ENCODE measurements around the gene FBXO28.

FBXO28 gene

GRCh38 chr1:224067621-224068457, 46.1 kb upstream of the FBXO28 start:
- Histone ChIP-seq H3K4me3 (ENCODE audit: low read depth, low read length) (no peak overlapping the region), H4K91ac (ENCODE audit: low read depth, low read length) (no peak overlapping the region), H3K9me3 (ENCODE audit: insufficient read depth, low read depth, low read length) (no peaks in the 10 kb centered on the region), H3K79me1 (ENCODE audit: low read length) (no peaks in the 10 kb centered on the region), H3K79me2 (ENCODE audit: control insufficient read depth, insufficient read depth, low read length, poor library complexity) (no peaks in the 10 kb centered on the region), H2AFZ (ENCODE audit: insufficient read depth, low read length, poor library complexity) (no peak overlapping the region), H3K23ac (ENCODE audit: low read length) (no peak overlapping the region), H4K8ac (ENCODE audit: low read depth, low read length) (no peak overlapping the region), H4K12ac (ENCODE audit: low read depth, low read length) (no peak overlapping the region), H3K18ac (ENCODE audit: low read length) (no peak overlapping the region), H3K4ac (ENCODE audit: low read depth, low read length) (no peak overlapping the region), H3K4me1 (ENCODE audit: control insufficient read depth in 1 of 2, insufficient read depth in 2 of 2, low read length in 2 of 2) (no peaks in the 10 kb centered on the region), H2BK12ac (ENCODE audit: low read length) (no peak overlapping the region), H3K27me3 (ENCODE audit: insufficient read depth, low read length) (no peaks in the 10 kb centered on the region), H2AK5ac (ENCODE audit: low read length) (no peak overlapping the region), H3K4me2 (ENCODE audit: low read length) (no peak overlapping the region), H3K36me3 (ENCODE audit: control insufficient read depth in 1 of 2, insufficient read depth in 2 of 2, low read length in 2 of 2) (no peaks in the 10 kb centered on the region), H2BK120ac (ENCODE audit: insufficient read depth, low read length, poor library complexity) (no peak overlapping the region), H3K9ac (ENCODE audit: low read length) (no peak overlapping the region), H2BK5ac (ENCODE audit: low read depth, low read length, poor library complexity) (no peak overlapping the region), H3K27ac (ENCODE audit: low read depth, low read length) (no peak overlapping the region), H3K14ac (ENCODE audit: low read length) (no peak overlapping the region)
- DNase-seq: no peak
- no CpG with 5 or more reads among the region's 3 CpGs for WGBS (ENCODE audit: extremely low coverage, insufficient coverage, insufficient read length)

- no CpG with 5 or more reads among the region's 4 CpGs for WGBS (ENCODE audit: extremely low coverage, insufficient coverage, insufficient read length)
- H3K4me3 ChIP-seq (ENCODE audit: low read depth, low read length): no peak overlapping the region
- H2BK120ac ChIP-seq (ENCODE audit: insufficient read depth, low read length, poor library complexity): no peak overlapping the region
- no peaks in the 10 kb centered on the region for H3K79me2 ChIP-seq (ENCODE audit: control insufficient read depth, insufficient read depth, low read length, poor library complexity)
- H4K8ac ChIP-seq (ENCODE audit: low read depth, low read length): no peak overlapping the region
- no peak overlapping the region for H2AFZ ChIP-seq (ENCODE audit: insufficient read depth, low read length, poor library complexity)
- H3K36me3 ChIP-seq (ENCODE audit: control insufficient read depth in 1 of 2, insufficient read depth in 2 of 2, low read length in 2 of 2): no peaks in the 10 kb centered on the region
- no peak overlapping the region for H4K12ac ChIP-seq (ENCODE audit: low read depth, low read length)
- H2BK12ac ChIP-seq (ENCODE audit: low read length): no peak overlapping the region
- no peak overlapping the region for H3K14ac ChIP-seq (ENCODE audit: low read length)
- H3K9ac ChIP-seq (ENCODE audit: low read length): no peak overlapping the region
- H3K4me2 ChIP-seq (ENCODE audit: low read length): no peak overlapping the region
- H3K4ac ChIP-seq (ENCODE audit: low read depth, low read length): no peak overlapping the region
- no peak overlapping the region for H3K27ac ChIP-seq (ENCODE audit: low read depth, low read length)
- H3K18ac ChIP-seq (ENCODE audit: low read length): no peak overlapping the region
- H4K91ac ChIP-seq (ENCODE audit: low read depth, low read length): no peak overlapping the region
- no peaks in the 10 kb centered on the region for H3K79me1 ChIP-seq (ENCODE audit: low read length)
- H3K4me1 ChIP-seq (ENCODE audit: control insufficient read depth in 1 of 2, insufficient read depth in 2 of 2, low read length in 2 of 2): no peaks in the 10 kb centered on the region
- H3K27me3 ChIP-seq (ENCODE audit: insufficient read depth, low read length): no peaks in the 10 kb centered on the region
- no peak for DNase-seq
- no peak overlapping the region for H2BK5ac ChIP-seq (ENCODE audit: low read depth, low read length, poor library complexity)
- H3K9me3 ChIP-seq (ENCODE audit: insufficient read depth, low read depth, low read length): no peaks in the 10 kb centered on the region
- H2AK5ac ChIP-seq (ENCODE audit: low read length): no peak overlapping the region
- H3K23ac ChIP-seq (ENCODE audit: low read length): no peak overlapping the region
These were observed 45.3 kb upstream of the FBXO28 start for GRCh38 chr1:224068458-224069072.

DNA sequence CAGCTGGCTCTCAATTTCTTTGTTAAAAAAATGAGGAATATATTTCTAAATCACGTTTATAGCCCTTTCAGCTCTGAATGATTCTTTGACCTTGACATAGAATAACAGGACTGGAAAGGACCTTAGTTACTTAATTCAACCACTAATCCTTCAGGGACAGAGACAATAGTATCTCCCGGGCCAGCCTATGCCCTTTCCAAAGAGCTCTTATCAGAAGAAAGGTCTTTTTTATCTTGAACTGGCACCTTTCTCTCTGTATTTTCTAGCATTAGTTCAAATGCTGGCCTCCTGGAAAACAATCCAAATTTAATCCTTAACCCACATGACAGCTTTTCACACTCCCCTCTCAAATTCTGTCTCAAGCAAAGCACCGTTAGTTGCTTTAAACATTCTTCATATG, 44.8 kb upstream of the FBXO28 start:
- no CpG with 5 or more reads among the region's 3 CpGs for WGBS (ENCODE audit: extremely low coverage, insufficient coverage, insufficient read length)
- H3K4me1 ChIP-seq (ENCODE audit: control insufficient read depth in 1 of 2, insufficient read depth in 2 of 2, low read length in 2 of 2): no peaks in the 10 kb centered on the region
- H4K8ac ChIP-seq (ENCODE audit: low read depth, low read length): no peak overlapping the region
- H4K91ac ChIP-seq (ENCODE audit: low read depth, low read length): no peak overlapping the region
- peaks cover 2% of the 10 kb centered on the region for H3K9me3 ChIP-seq (ENCODE audit: insufficient read depth, low read depth, low read length)
- H2BK5ac ChIP-seq (ENCODE audit: low read depth, low read length, poor library complexity): no peak overlapping the region
- no peak overlapping the region for H3K14ac ChIP-seq (ENCODE audit: low read length)
- H2AK5ac ChIP-seq (ENCODE audit: low read length): no peak overlapping the region
- H3K4me2 ChIP-seq (ENCODE audit: low read length): no peak overlapping the region
- no peak overlapping the region for H3K4ac ChIP-seq (ENCODE audit: low read depth, low read length)
- no peak for DNase-seq
- no peaks in the 10 kb centered on the region for H3K36me3 ChIP-seq (ENCODE audit: control insufficient read depth in 1 of 2, insufficient read depth in 2 of 2, low read length in 2 of 2)
- H3K23ac ChIP-seq (ENCODE audit: low read length): no peak overlapping the region
- no peak overlapping the region for H3K9ac ChIP-seq (ENCODE audit: low read length)
- H3K18ac ChIP-seq (ENCODE audit: low read length): no peak overlapping the region
- no peak overlapping the region for H2BK12ac ChIP-seq (ENCODE audit: low read length)
- H3K79me2 ChIP-seq (ENCODE audit: control insufficient read depth, insufficient read depth, low read length, poor library complexity): no peaks in the 10 kb centered on the region
- no peaks in the 10 kb centered on the region for H3K79me1 ChIP-seq (ENCODE audit: low read length)
- no peak overlapping the region for H2AFZ ChIP-seq (ENCODE audit: insufficient read depth, low read length, poor library complexity)
- H3K27ac ChIP-seq (ENCODE audit: low read depth, low read length): no peak overlapping the region
- no peak overlapping the region for H3K4me3 ChIP-seq (ENCODE audit: low read depth, low read length)
- H2BK120ac ChIP-seq (ENCODE audit: insufficient read depth, low read length, poor library complexity): no peak overlapping the region
- no peak overlapping the region for H4K12ac ChIP-seq (ENCODE audit: low read depth, low read length)
- H3K27me3 ChIP-seq (ENCODE audit: insufficient read depth, low read length): no peaks in the 10 kb centered on the region

DNA sequence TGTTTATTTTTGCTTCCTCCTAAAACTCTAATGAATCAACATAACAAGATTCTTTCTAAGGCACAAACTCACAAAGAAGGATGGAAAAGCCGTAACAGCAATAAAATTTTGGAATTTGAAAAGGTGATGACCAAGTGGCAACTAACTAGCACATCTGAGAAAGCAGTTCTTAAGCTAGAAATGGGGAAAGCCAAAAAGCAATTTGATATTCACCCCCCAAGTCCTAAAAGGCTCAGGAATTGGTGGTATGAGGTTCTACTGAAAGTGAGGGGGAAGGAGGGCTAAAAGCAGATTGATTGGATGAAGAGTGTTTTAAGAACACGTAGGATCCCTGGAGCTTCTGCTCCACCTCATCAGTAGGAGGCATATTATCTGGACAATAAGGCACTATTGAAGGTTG, 43.4 kb upstream of the FBXO28 start:
- Histone ChIP-seq H3K27me3 (ENCODE audit: insufficient read depth, low read length) (no peaks in the 10 kb centered on the region), H3K79me1 (ENCODE audit: low read length) (no peaks in the 10 kb centered on the region), H4K91ac (ENCODE audit: low read depth, low read length) (no peak overlapping the region), H3K79me2 (ENCODE audit: control insufficient read depth, insufficient read depth, low read length, poor library complexity) (no peaks in the 10 kb centered on the region), H2BK12ac (ENCODE audit: low read length) (no peak overlapping the region), H3K4me2 (ENCODE audit: low read length) (no peak overlapping the region), H2AK5ac (ENCODE audit: low read length) (no peak overlapping the region), H4K8ac (ENCODE audit: low read depth, low read length) (no peak overlapping the region), H2BK120ac (ENCODE audit: insufficient read depth, low read length, poor library complexity) (no peak overlapping the region), H4K12ac (ENCODE audit: low read depth, low read length) (no peak overlapping the region), H3K9me3 (ENCODE audit: insufficient read depth, low read depth, low read length) (peaks cover 2% of the 10 kb centered on the region), H3K18ac (ENCODE audit: low read length) (no peak overlapping the region), H3K14ac (ENCODE audit: low read length) (no peak overlapping the region), H2AFZ (ENCODE audit: insufficient read depth, low read length, poor library complexity) (no peak overlapping the region), H3K4me3 (ENCODE audit: low read depth, low read length) (no peak overlapping the region), H2BK5ac (ENCODE audit: low read depth, low read length, poor library complexity) (no peak overlapping the region), H3K9ac (ENCODE audit: low read length) (no peak overlapping the region), H3K4ac (ENCODE audit: low read depth, low read length) (no peak overlapping the region), H3K27ac (ENCODE audit: low read depth, low read length) (no peak overlapping the region), H3K4me1 (ENCODE audit: control insufficient read depth in 1 of 2, insufficient read depth in 2 of 2, low read length in 2 of 2) (no peaks in the 10 kb centered on the region), H3K36me3 (ENCODE audit: control insufficient read depth in 1 of 2, insufficient read depth in 2 of 2, low read length in 2 of 2) (no peaks in the 10 kb centered on the region), H3K23ac (ENCODE audit: low read length) (no peak overlapping the region)
- DNase-seq: no peak
- WGBS (ENCODE audit: extremely low coverage, insufficient coverage, insufficient read length): no CpG with 5 or more reads among the region's 2 CpGs
